Osteoblast (primary cell): Measurements from ENCODE around the gene SLC6A2. TPM values are rescaled to one million over a fixed set of nuclear protein-coding genes. Genes with fewer than 3 reads are reported as not detected.

ENCODE experiments used
- DNase-seq: peaks from one replicate; pipeline ENCODE4 v3.0.0; 2011; ENCODE audit warnings: low spot score, mixed read lengths; ENCODE audit not compliant: insufficient read length; ENCODE audit errors: missing footprints
- H2AFZ ChIP-seq: 2 replicates; pipeline ENCODE4 v1.6.0; 2011; ENCODE audit warnings: mild to moderate bottlenecking, low read length
- H3K27ac ChIP-seq: 2 replicates; pipeline ENCODE4 v1.5.1; 2011; ENCODE audit warnings: mild to moderate bottlenecking, low read depth, low read length, moderate library complexity
- H3K27me3 ChIP-seq: 2 replicates; pipeline ENCODE4 v1.6.0; 2012; ENCODE audit warnings: mild to moderate bottlenecking, control low read depth, inconsistent platforms, low read length, moderate library complexity; ENCODE audit not compliant: insufficient read depth
- H3K36me3 ChIP-seq: 2 replicates; pipeline ENCODE4 v1.5.1; 2011; ENCODE audit warnings: mild to moderate bottlenecking, low read length, control low read depth, moderate library complexity; ENCODE audit not compliant: insufficient read depth
- H3K4me1 ChIP-seq: 2 replicates; pipeline ENCODE4 v1.5.1; 2011; ENCODE audit warnings: mild to moderate bottlenecking, low read length, control low read depth, moderate library complexity; ENCODE audit not compliant: insufficient read depth
- H3K4me2 ChIP-seq: 2 replicates; pipeline ENCODE4 v1.6.0; 2011; ENCODE audit warnings: mild to moderate bottlenecking, low read length; ENCODE audit not compliant: insufficient read depth
- H3K4me3 ChIP-seq: fragments of 200-600 bp; sonication (generic); 3 replicates; pipeline ENCODE4 v1.5.1; 2012; ENCODE audit warnings: mild to moderate bottlenecking, low read length, inconsistent platforms; ENCODE audit not compliant: insufficient read depth
- H3K79me2 ChIP-seq: 2 replicates; pipeline ENCODE4 v1.6.0; 2012; ENCODE audit warnings: mild to moderate bottlenecking, low read length, control low read depth, inconsistent platforms; ENCODE audit not compliant: insufficient read depth
- H3K9me3 ChIP-seq: 2 replicates; pipeline ENCODE4 v1.5.1; 2011; ENCODE audit warnings: low read depth, low read length, control low read depth
- H4K20me1 ChIP-seq: 2 replicates; pipeline ENCODE4 v1.6.0; 2012; ENCODE audit warnings: mild to moderate bottlenecking, low read length, control low read depth; ENCODE audit not compliant: insufficient read depth
- total RNA-seq: library from RNA; depleted of rRNA; stranded (reverse); fragments of >200 nt; gene quantifications from 2 replicates; pipeline ENCODE4 v1.2.3, GENCODE V29; 2012
- TF ChIP-seq, protein P1 (sequence below): IDR thresholded peaks from 2 replicates; pipeline ENCODE4 v1.5.1; 2011; ENCODE audit warnings: mild to moderate bottlenecking, low read depth, low read length, moderate library complexity; ENCODE audit errors: extremely low read depth

The SLC6A2 gene
- total RNA-seq, 1 donor: not detected

DNA sequence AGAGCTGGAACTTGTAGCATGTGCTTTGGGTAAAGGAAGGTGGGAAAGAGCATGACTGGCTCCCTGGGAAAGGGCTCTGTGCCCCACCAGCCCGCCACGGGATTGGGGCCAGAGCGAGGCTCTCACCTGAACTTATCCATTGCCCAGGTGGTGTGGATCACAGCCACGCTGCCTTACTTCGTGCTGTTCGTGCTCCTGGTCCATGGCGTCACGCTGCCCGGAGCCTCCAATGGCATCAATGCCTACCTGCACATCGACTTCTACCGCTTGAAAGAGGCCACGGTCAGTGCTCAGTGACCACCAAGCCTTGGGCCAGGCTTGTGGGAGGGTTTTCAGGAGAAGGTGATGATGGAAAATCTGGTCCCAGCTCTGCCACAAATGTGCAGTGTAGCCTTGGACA is 36.0 kb downstream of the SLC6A2 start:
- Histone ChIP-seq H4K20me1 (no peaks in the 10 kb centered on the region), H3K27me3 (peaks cover 3% of the 10 kb centered on the region), H3K4me1 (no peaks in the 10 kb centered on the region), H3K9me3 (no peaks in the 10 kb centered on the region), H3K27ac (no peak overlapping the region), H3K4me2 (no peak overlapping the region), H3K4me3 (no peak overlapping the region), H3K79me2 (no peaks in the 10 kb centered on the region), H2AFZ (no peak overlapping the region), H3K36me3 (no peaks in the 10 kb centered on the region)
- DNase-seq: no peak
- TF ChIP-seq, protein P1, sequence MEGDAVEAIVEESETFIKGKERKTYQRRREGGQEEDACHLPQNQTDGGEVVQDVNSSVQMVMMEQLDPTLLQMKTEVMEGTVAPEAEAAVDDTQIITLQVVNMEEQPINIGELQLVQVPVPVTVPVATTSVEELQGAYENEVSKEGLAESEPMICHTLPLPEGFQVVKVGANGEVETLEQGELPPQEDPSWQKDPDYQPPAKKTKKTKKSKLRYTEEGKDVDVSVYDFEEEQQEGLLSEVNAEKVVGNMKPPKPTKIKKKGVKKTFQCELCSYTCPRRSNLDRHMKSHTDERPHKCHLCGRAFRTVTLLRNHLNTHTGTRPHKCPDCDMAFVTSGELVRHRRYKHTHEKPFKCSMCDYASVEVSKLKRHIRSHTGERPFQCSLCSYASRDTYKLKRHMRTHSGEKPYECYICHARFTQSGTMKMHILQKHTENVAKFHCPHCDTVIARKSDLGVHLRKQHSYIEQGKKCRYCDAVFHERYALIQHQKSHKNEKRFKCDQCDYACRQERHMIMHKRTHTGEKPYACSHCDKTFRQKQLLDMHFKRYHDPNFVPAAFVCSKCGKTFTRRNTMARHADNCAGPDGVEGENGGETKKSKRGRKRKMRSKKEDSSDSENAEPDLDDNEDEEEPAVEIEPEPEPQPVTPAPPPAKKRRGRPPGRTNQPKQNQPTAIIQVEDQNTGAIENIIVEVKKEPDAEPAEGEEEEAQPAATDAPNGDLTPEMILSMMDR: no peak

DNA sequence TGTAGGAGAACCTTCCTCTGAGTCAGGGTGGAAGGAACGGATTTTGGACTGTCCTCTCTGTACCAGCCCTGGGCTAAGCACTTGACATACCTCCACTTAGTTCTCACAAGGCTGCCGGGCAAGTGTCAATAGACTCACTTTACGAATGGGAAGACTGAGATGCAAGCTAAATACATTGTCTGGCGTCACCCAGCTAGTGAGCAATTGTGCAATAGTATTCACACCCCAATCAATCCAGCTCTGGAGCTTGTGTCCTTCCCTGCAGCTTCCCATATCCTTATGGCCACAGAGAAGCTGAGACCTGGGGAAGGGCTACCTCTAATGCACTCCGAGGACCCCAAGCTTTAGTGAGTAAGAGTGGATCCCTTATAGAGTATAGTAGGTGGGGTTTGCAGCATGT is 39.8 kb downstream of the SLC6A2 start:
- H3K27me3 ChIP-seq: peaks cover 3% of the 10 kb centered on the region
- no peaks in the 10 kb centered on the region for H4K20me1 ChIP-seq
- no peak overlapping the region for H3K4me3 ChIP-seq
- H3K4me2 ChIP-seq: no peak overlapping the region
- H3K27ac ChIP-seq: no peak overlapping the region
- no peaks in the 10 kb centered on the region for H3K9me3 ChIP-seq
- no peaks in the 10 kb centered on the region for H3K36me3 ChIP-seq
- DNase-seq: no peak
- no peaks in the 10 kb centered on the region for H3K79me2 ChIP-seq
- TF ChIP-seq, protein P1: no peak
- H2AFZ ChIP-seq: no peak overlapping the region
- no peaks in the 10 kb centered on the region for H3K4me1 ChIP-seq

DNA sequence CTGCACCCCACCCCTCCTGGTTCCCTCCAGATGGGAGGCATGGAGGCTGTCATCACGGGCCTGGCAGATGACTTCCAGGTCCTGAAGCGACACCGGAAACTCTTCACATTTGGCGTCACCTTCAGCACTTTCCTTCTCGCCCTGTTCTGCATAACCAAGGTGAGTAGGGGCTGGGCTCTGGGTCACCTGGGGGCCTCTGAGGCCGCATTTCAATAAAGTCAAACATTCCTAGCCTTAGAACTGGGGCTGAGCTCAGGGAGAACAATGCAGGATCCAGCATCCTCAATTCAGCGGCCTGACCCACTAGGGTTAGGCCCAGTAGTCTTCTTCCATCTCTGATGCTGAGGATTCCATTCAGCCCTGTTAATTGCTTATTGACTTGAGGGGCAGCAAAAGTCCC is 42.1 kb downstream of the SLC6A2 start:
- H3K4me2 ChIP-seq: no peak overlapping the region
- TF ChIP-seq, protein P1: no peak
- H3K27ac ChIP-seq: no peak overlapping the region
- H3K9me3 ChIP-seq: no peaks in the 10 kb centered on the region
- H3K4me3 ChIP-seq: no peak overlapping the region
- no peaks in the 10 kb centered on the region for H3K79me2 ChIP-seq
- H4K20me1 ChIP-seq: no peaks in the 10 kb centered on the region
- no peaks in the 10 kb centered on the region for H3K36me3 ChIP-seq
- no peaks in the 10 kb centered on the region for H3K4me1 ChIP-seq
- no peak overlapping the region for H2AFZ ChIP-seq
- peaks cover 3% of the 10 kb centered on the region for H3K27me3 ChIP-seq
- DNase-seq: no peak

DNA sequence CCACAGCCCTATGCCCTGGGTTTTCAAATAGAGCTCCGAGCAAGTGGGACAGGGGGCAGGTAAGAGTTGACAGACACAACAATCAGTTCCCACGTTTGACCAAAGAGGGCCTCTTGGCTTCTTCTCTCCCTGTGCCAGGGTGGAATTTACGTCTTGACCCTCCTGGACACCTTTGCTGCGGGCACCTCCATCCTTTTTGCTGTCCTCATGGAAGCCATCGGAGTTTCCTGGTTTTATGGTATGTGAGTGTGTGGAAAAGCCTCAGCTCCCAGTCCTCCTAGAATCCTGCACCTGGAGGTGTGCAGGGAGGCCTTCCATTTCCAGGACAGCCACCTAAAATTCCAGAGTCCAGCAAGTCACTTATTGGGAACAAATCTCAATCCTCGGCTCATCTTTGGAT is 42.5 kb downstream of the SLC6A2 start:
- Histone ChIP-seq H3K9me3 (no peaks in the 10 kb centered on the region), H3K27ac (no peak overlapping the region), H2AFZ (no peak overlapping the region), H4K20me1 (no peaks in the 10 kb centered on the region), H3K36me3 (no peaks in the 10 kb centered on the region), H3K4me1 (no peaks in the 10 kb centered on the region), H3K79me2 (no peaks in the 10 kb centered on the region), H3K4me2 (no peak overlapping the region), H3K27me3 (peaks cover 3% of the 10 kb centered on the region), H3K4me3 (no peak overlapping the region)
- DNase-seq: no peak
- TF ChIP-seq, protein P1: no peak
